ENCODE measurements around the gene RASL10B. TPM values are rescaled to one million over a fixed set of nuclear protein-coding genes. Genes with fewer than 3 reads are reported as not detected.
"Not testable (repeated sequence)": the region's sequence is repeated elsewhere in the genome, so short reads cannot be mapped to it uniquely, and the experiment has no call there.

RASL10B gene
- total RNA-seq, 2 donors from 2014 or later = 0.10 to 0.50 TPM

- H3K9me3 ChIP-seq (ENCODE audit: control insufficient read depth, low read length, poor library complexity, severe bottlenecking) = no peaks in the 10 kb centered on the region
- peaks cover 3% of the 10 kb centered on the region for H3K36me3 Mint-ChIP-seq (ENCODE audit: low read depth)
- H3K4me1 Mint-ChIP-seq = peaks cover 2% of the 10 kb centered on the region
- ATAC-seq (no peak), DNase-seq (no peak)
- H3K27ac Mint-ChIP-seq = no peak overlapping the region
- H3K27me3 Mint-ChIP-seq = peaks cover 53% of the 10 kb centered on the region
- peak overlapping the region; percentile 12 for H3K4me3 Mint-ChIP-seq
Observed at GRCh38 chr17:35749560-35750412, 18.3 kb downstream of the RASL10B start.

GRCh38 chr17:35750526-35751395, 19.3 kb downstream of the RASL10B start:
- H3K36me3 Mint-ChIP-seq (ENCODE audit: low read depth) = peaks cover 3% of the 10 kb centered on the region
- DNase-seq (no peak), ATAC-seq (no peak)
- no peak overlapping the region for H3K27ac Mint-ChIP-seq
- H3K4me3 Mint-ChIP-seq = no peak overlapping the region
- H3K4me1 Mint-ChIP-seq = peaks cover 2% of the 10 kb centered on the region
- peaks cover 53% of the 10 kb centered on the region for H3K27me3 Mint-ChIP-seq
- H3K9me3 ChIP-seq (ENCODE audit: control insufficient read depth, low read length, poor library complexity, severe bottlenecking) = no peaks in the 10 kb centered on the region

- not testable (repeated sequence) for ATAC-seq; H3K9me3 ChIP-seq (ENCODE audit: control insufficient read depth, low read length, poor library complexity, severe bottlenecking); DNase-seq; H3K36me3 Mint-ChIP-seq (ENCODE audit: low read depth); H3K4me3 Mint-ChIP-seq; H3K27ac Mint-ChIP-seq; H3K4me1 Mint-ChIP-seq
- H3K27me3 Mint-ChIP-seq = peaks cover 53% of the 10 kb centered on the region
Observed at GRCh38 chr17:35751541-35751940, 20.1 kb downstream of the RASL10B start.

GRCh38 chr17:35752471-35752870, 21.0 kb downstream of the RASL10B start:
- no peak for ATAC-seq
- DNase-seq = no peak
- Mint-ChIP-seq H3K36me3 (ENCODE audit: low read depth) (peaks cover 3% of the 10 kb centered on the region), H3K4me3 (no peak overlapping the region), H3K27me3 (peaks cover 48% of the 10 kb centered on the region), H3K4me1 (peaks cover 2% of the 10 kb centered on the region), H3K27ac (no peak overlapping the region)
- no peaks in the 10 kb centered on the region for H3K9me3 ChIP-seq (ENCODE audit: control insufficient read depth, low read length, poor library complexity, severe bottlenecking)

- H3K9me3 ChIP-seq (ENCODE audit: control insufficient read depth, low read length, poor library complexity, severe bottlenecking) = no peaks in the 10 kb centered on the region
- no peak within 1 kb of the TSS for H3K4me3 Mint-ChIP-seq
- DNase-seq (no peak), ATAC-seq (no peak)
- peaks cover 2% of the 10 kb centered on the region for H3K4me1 Mint-ChIP-seq
- no peak within 1 kb of the TSS for H3K27ac Mint-ChIP-seq
- peaks cover 47% of the 10 kb centered on the region for H3K27me3 Mint-ChIP-seq
- peaks cover 3% of the 10 kb centered on the region for H3K36me3 Mint-ChIP-seq (ENCODE audit: low read depth)
Observed at GRCh38 chr17:35752945-35753764, 21.7 kb downstream of the RASL10B start, which contains the start of gene GAS2L2. GAS2L2 (minus strand) TSS chr17:35753239; CDS start chr17:35752850, 389 bp downstream.

GRCh38 chr17:35757243-35757642, 25.8 kb downstream of the RASL10B start:
- no peak for ATAC-seq
- Mint-ChIP-seq H3K4me1 (no peaks in the 10 kb centered on the region), H3K27me3 (peaks cover 8% of the 10 kb centered on the region), H3K36me3 (ENCODE audit: low read depth) (no peaks in the 10 kb centered on the region), H3K27ac (no peak overlapping the region), H3K4me3 (no peak overlapping the region)
- no peaks in the 10 kb centered on the region for H3K9me3 ChIP-seq (ENCODE audit: control insufficient read depth, low read length, poor library complexity, severe bottlenecking)
- no peak for DNase-seq

GRCh38 chr17:35760587-35760986, 29.1 kb downstream of the RASL10B start, which contains the start of gene C17orf50:
C17orf50 (plus strand) TSS chr17:35760887; CDS start chr17:35760942, 55 bp downstream.
- ATAC-seq = no peak
- DNase-seq = no peak
- no peaks in the 10 kb centered on the region for H3K9me3 ChIP-seq (ENCODE audit: control insufficient read depth, low read length, poor library complexity, severe bottlenecking)
- Mint-ChIP-seq H3K4me3 (no peak within 1 kb of the TSS), H3K27me3 (no peaks in the 10 kb centered on the region), H3K27ac (no peak within 1 kb of the TSS), H3K4me1 (peaks cover 5% of the 10 kb centered on the region), H3K36me3 (ENCODE audit: low read depth) (no peaks in the 10 kb centered on the region)

- peaks cover 5% of the 10 kb centered on the region for H3K4me1 Mint-ChIP-seq
- H3K27me3 Mint-ChIP-seq = no peaks in the 10 kb centered on the region
- no peak for DNase-seq
- no peaks in the 10 kb centered on the region for H3K36me3 Mint-ChIP-seq (ENCODE audit: low read depth)
- no peak for ATAC-seq
- H3K4me3 Mint-ChIP-seq = no peak overlapping the region
- H3K27ac Mint-ChIP-seq = no peak overlapping the region
- H3K9me3 ChIP-seq (ENCODE audit: control insufficient read depth, low read length, poor library complexity, severe bottlenecking) = no peaks in the 10 kb centered on the region
Observed at GRCh38 chr17:35761601-35762000, 30.2 kb downstream of the RASL10B start.

- no peaks in the 10 kb centered on the region for H3K9me3 ChIP-seq (ENCODE audit: control insufficient read depth, low read length, poor library complexity, severe bottlenecking)
- no peaks in the 10 kb centered on the region for H3K36me3 Mint-ChIP-seq (ENCODE audit: low read depth)
- H3K4me1 Mint-ChIP-seq = peaks cover 5% of the 10 kb centered on the region
- DNase-seq (no peak), ATAC-seq (no peak)
- peak overlapping the region; percentile 93 for H3K4me3 Mint-ChIP-seq
- no peak overlapping the region for H3K27ac Mint-ChIP-seq
- H3K27me3 Mint-ChIP-seq = peaks cover 10% of the 10 kb centered on the region
Observed at GRCh38 chr17:35763767-35764122, 32.3 kb downstream of the RASL10B start.

GRCh38 chr17:35764123-35764991, 32.9 kb downstream of the RASL10B start:
- Mint-ChIP-seq H3K27ac (no peak overlapping the region), H3K4me1 (peaks cover 6% of the 10 kb centered on the region), H3K36me3 (ENCODE audit: low read depth) (no peaks in the 10 kb centered on the region), H3K27me3 (peaks cover 10% of the 10 kb centered on the region), H3K4me3 (peak overlapping the region; percentile 93)
- ATAC-seq = peak; percentile 88
- no peaks in the 10 kb centered on the region for H3K9me3 ChIP-seq (ENCODE audit: control insufficient read depth, low read length, poor library complexity, severe bottlenecking)
- DNase-seq = peak; percentile 78 to 80 (median 79)

GRCh38 chr17:35765086-35765710, 33.8 kb downstream of the RASL10B start:
- H3K27me3 Mint-ChIP-seq = peaks cover 10% of the 10 kb centered on the region
- H3K36me3 Mint-ChIP-seq (ENCODE audit: low read depth) = no peaks in the 10 kb centered on the region
- H3K4me1 Mint-ChIP-seq = peaks cover 7% of the 10 kb centered on the region
- DNase-seq = no peak
- H3K4me3 Mint-ChIP-seq = peak overlapping the region; percentile 93
- no peak for ATAC-seq
- H3K9me3 ChIP-seq (ENCODE audit: control insufficient read depth, low read length, poor library complexity, severe bottlenecking) = no peaks in the 10 kb centered on the region
- no peak overlapping the region for H3K27ac Mint-ChIP-seq
